Activated T-helper 1 cell treated with anti-CD3 and anti-CD28 coated beads, Interleukin-12 subunit alpha, Interleukin-12 subunit beta, Interleukin-2, Interleukin-4 antibody, amounts not matched to agents 30 ng/mL and 10 ng/mL and 1 ng/mL, durations not matched to agents 14 hours and 24 hours and 36 hours (primary cell): Measurements from ENCODE around the gene LPP. TPM values are rescaled to one million over a fixed set of nuclear protein-coding genes. Genes with fewer than 3 reads are reported as not detected.

Experiments
- DNase-seq: peaks from one replicate; pipeline ENCODE4 v3.0.0; 2021; ENCODE audit warnings: low spot score
- H3K27ac Mint-ChIP-seq: one replicate; pipeline ENCODE4 v1.8.0; 2021; ENCODE audit warnings: mild to moderate bottlenecking, mixed read lengths
- H3K27me3 Mint-ChIP-seq: one replicate; pipeline ENCODE4 v1.8.0; 2022; ENCODE audit warnings: mild to moderate bottlenecking, moderate library complexity, mixed read lengths; ENCODE audit not compliant: insufficient read depth
- H3K36me3 Mint-ChIP-seq: one replicate; pipeline ENCODE4 v1.8.0; 2021; ENCODE audit warnings: low read depth, mixed read lengths
- H3K4me1 Mint-ChIP-seq: one replicate; pipeline ENCODE4 v1.8.0; 2021; ENCODE audit warnings: low read depth, mixed read lengths
- H3K4me3 Mint-ChIP-seq: one replicate; pipeline ENCODE4 v1.8.0; 2021; ENCODE audit warnings: mild to moderate bottlenecking, moderate library complexity, mixed read lengths
- H3K9me3 Mint-ChIP-seq: one replicate; pipeline ENCODE4 v1.8.0; 2021; ENCODE audit warnings: mixed read lengths
- intact Hi-C: fragments of 100-400 bp; cut with micrococcal nuclease; formaldehyde crosslinking; loops from one replicate; pipeline ENCODE4 v1.15.1; 2024
- total RNA-seq: library from RNA; stranded (reverse); gene quantifications from 2 replicates; pipeline ENCODE4 v1.2.3, GENCODE V29; 2022

LPP gene
- total RNA-seq, 1 donor from 2014 or later, result 38.2 TPM

- peaks cover 26% of the 10 kb centered on the region for H3K36me3 Mint-ChIP-seq
- no peaks in the 10 kb centered on the region for H3K9me3 Mint-ChIP-seq
- no peak for DNase-seq
- peaks cover 58% of the 10 kb centered on the region for H3K4me1 Mint-ChIP-seq
- H3K27ac Mint-ChIP-seq, result no peak overlapping the region
- intact Hi-C loops, result no loop called here
- H3K27me3 Mint-ChIP-seq, result no peaks in the 10 kb centered on the region
- no peak overlapping the region for H3K4me3 Mint-ChIP-seq
Observed at GRCh38 chr3:188287762-188288505, 134.0 kb downstream of the LPP start.

- Mint-ChIP-seq H3K36me3 (peaks cover 27% of the 10 kb centered on the region), H3K4me3 (no peak overlapping the region), H3K4me1 (peaks cover 65% of the 10 kb centered on the region), H3K9me3 (no peaks in the 10 kb centered on the region), H3K27ac (no peak overlapping the region), H3K27me3 (no peaks in the 10 kb centered on the region)
- intact Hi-C loops, result no loop called here
- DNase-seq, result no peak
Observed at GRCh38 chr3:188292251-188292650, 138.3 kb downstream of the LPP start.

- peaks cover 71% of the 10 kb centered on the region for H3K4me1 Mint-ChIP-seq
Observed at GRCh38 chr3:188292827-188293226, 138.9 kb downstream of the LPP start.

GRCh38 chr3:188294113-188294512 lies 140.2 kb downstream of the LPP start:
- no peak for DNase-seq
- peaks cover 79% of the 10 kb centered on the region for H3K4me1 Mint-ChIP-seq
- intact Hi-C loops, result no loop called here
- H3K27ac Mint-ChIP-seq, result no peak overlapping the region
- H3K4me3 Mint-ChIP-seq, result no peak overlapping the region
- H3K27me3 Mint-ChIP-seq, result no peaks in the 10 kb centered on the region
- peaks cover 5% of the 10 kb centered on the region for H3K9me3 Mint-ChIP-seq
- peaks cover 35% of the 10 kb centered on the region for H3K36me3 Mint-ChIP-seq

More at GRCh38 chr3:188292827-188293226, 138.9 kb downstream of the LPP start:
- no peaks in the 10 kb centered on the region for H3K27me3 Mint-ChIP-seq
- no peak overlapping the region for H3K27ac Mint-ChIP-seq
- H3K36me3 Mint-ChIP-seq, result peaks cover 30% of the 10 kb centered on the region
- intact Hi-C loops, result no loop called here
- no peaks in the 10 kb centered on the region for H3K9me3 Mint-ChIP-seq
- no peak for DNase-seq
- H3K4me3 Mint-ChIP-seq, result no peak overlapping the region

- Mint-ChIP-seq H3K27me3 (no peaks in the 10 kb centered on the region), H3K27ac (peak overlapping the region; percentile 33), H3K36me3 (peaks cover 31% of the 10 kb centered on the region), H3K9me3 (peaks cover 5% of the 10 kb centered on the region), H3K4me3 (no peak overlapping the region), H3K4me1 (peaks cover 86% of the 10 kb centered on the region)
- intact Hi-C loops, result loop anchor here (5.0 kb wide), 1 partner anchor 1413 kb away; no protein-coding TSS in a partner anchor
- DNase-seq, result no peak
Observed at GRCh38 chr3:188294823-188295487, 141.0 kb downstream of the LPP start.

GRCh38 chr3:188295876-188296275 lies 141.9 kb downstream of the LPP start:
- Mint-ChIP-seq H3K27me3 (no peaks in the 10 kb centered on the region), H3K36me3 (peaks cover 24% of the 10 kb centered on the region), H3K4me1 (peaks cover 88% of the 10 kb centered on the region), H3K27ac (peak overlapping the region; percentile 53), H3K9me3 (peaks cover 5% of the 10 kb centered on the region), H3K4me3 (peak overlapping the region; percentile 34)
- intact Hi-C loops, result loop anchor here (5.0 kb wide), 1 partner anchor 1414 kb away; no protein-coding TSS in a partner anchor
- DNase-seq, result no peak

GRCh38 chr3:188296761-188297612 lies 143.0 kb downstream of the LPP start:
- intact Hi-C loops, result loop anchor here (5.0 kb wide), 1 partner anchor 1415 kb away; no protein-coding TSS in a partner anchor
- Mint-ChIP-seq H3K36me3 (peaks cover 21% of the 10 kb centered on the region), H3K27me3 (no peaks in the 10 kb centered on the region), H3K4me3 (no peak overlapping the region), H3K4me1 (peaks cover 87% of the 10 kb centered on the region), H3K9me3 (peaks cover 5% of the 10 kb centered on the region), H3K27ac (no peak overlapping the region)
- DNase-seq, result no peak

GRCh38 chr3:188298585-188298984 lies 144.6 kb downstream of the LPP start:
- peaks cover 17% of the 10 kb centered on the region for H3K36me3 Mint-ChIP-seq
- intact Hi-C loops, result loop anchor here (2.0 to 5.0 kb wide), 3 partner anchors 238 to 1416 kb away; no protein-coding TSS in a partner anchor
- peak overlapping the region; percentile 96 for H3K27ac Mint-ChIP-seq
- H3K4me1 Mint-ChIP-seq, result peaks cover 90% of the 10 kb centered on the region
- DNase-seq, result no peak
- peaks cover 2% of the 10 kb centered on the region for H3K27me3 Mint-ChIP-seq
- peak overlapping the region; percentile 67 for H3K4me3 Mint-ChIP-seq
- peaks cover 5% of the 10 kb centered on the region for H3K9me3 Mint-ChIP-seq

- peak overlapping the region; percentile 96 for H3K27ac Mint-ChIP-seq
- peak overlapping the region; percentile 67 for H3K4me3 Mint-ChIP-seq
- H3K9me3 Mint-ChIP-seq, result peaks cover 5% of the 10 kb centered on the region
- H3K36me3 Mint-ChIP-seq, result peaks cover 17% of the 10 kb centered on the region
- intact Hi-C loops, result loop anchor here (1.0 to 5.0 kb wide), 18 partner anchors 10 to 1417 kb away; partner anchors contain the start of gene LPP
- peaks cover 87% of the 10 kb centered on the region for H3K4me1 Mint-ChIP-seq
- DNase-seq, result peak; percentile 54
- H3K27me3 Mint-ChIP-seq, result peaks cover 2% of the 10 kb centered on the region
Observed at GRCh38 chr3:188299068-188299467, 145.1 kb downstream of the LPP start.

GRCh38 chr3:188299708-188300107 lies 145.8 kb downstream of the LPP start:
- DNase-seq, result no peak
- Mint-ChIP-seq H3K27ac (peak overlapping the region; percentile 96), H3K36me3 (peaks cover 17% of the 10 kb centered on the region), H3K4me3 (peak overlapping the region; percentile 67), H3K9me3 (peaks cover 5% of the 10 kb centered on the region), H3K27me3 (peaks cover 2% of the 10 kb centered on the region), H3K4me1 (peaks cover 81% of the 10 kb centered on the region)
- intact Hi-C loops, result loop anchor here (1.0 to 5.0 kb wide), 18 partner anchors 10 to 1417 kb away; partner anchors contain the start of gene LPP

- Mint-ChIP-seq H3K36me3 (peaks cover 21% of the 10 kb centered on the region), H3K9me3 (peaks cover 5% of the 10 kb centered on the region), H3K27me3 (peaks cover 2% of the 10 kb centered on the region), H3K4me1 (peaks cover 71% of the 10 kb centered on the region), H3K27ac (peak overlapping the region; percentile 65), H3K4me3 (no peak overlapping the region)
- DNase-seq, result no peak
- intact Hi-C loops, result no loop called here
Observed at GRCh38 chr3:188301147-188301546, 147.2 kb downstream of the LPP start.

GRCh38 chr3:188303286-188303799 lies 149.4 kb downstream of the LPP start:
- Mint-ChIP-seq H3K27ac (no peak overlapping the region), H3K4me3 (peak overlapping the region; percentile 2), H3K4me1 (peaks cover 57% of the 10 kb centered on the region), H3K36me3 (peaks cover 14% of the 10 kb centered on the region), H3K27me3 (peaks cover 7% of the 10 kb centered on the region), H3K9me3 (peaks cover under 1% of the 10 kb centered on the region)
- no peak for DNase-seq
- intact Hi-C loops, result no loop called here
